Measurements from ENCODE around the gene ISG15. TPM values are rescaled to one million over a fixed set of nuclear protein-coding genes. Genes with fewer than 3 reads are reported as not detected.
A peak's percentile ranks its signal among the peaks of the same experiment; 100 is the strongest.

The ISG15 gene
- total and polyA plus RNA-seq, 9 of the 15 experiments (the other 6 are each of a cell fraction or from before 2014, with no cell fraction given): 0.40 to 58.3 (median 12.2) TPM

DNA sequence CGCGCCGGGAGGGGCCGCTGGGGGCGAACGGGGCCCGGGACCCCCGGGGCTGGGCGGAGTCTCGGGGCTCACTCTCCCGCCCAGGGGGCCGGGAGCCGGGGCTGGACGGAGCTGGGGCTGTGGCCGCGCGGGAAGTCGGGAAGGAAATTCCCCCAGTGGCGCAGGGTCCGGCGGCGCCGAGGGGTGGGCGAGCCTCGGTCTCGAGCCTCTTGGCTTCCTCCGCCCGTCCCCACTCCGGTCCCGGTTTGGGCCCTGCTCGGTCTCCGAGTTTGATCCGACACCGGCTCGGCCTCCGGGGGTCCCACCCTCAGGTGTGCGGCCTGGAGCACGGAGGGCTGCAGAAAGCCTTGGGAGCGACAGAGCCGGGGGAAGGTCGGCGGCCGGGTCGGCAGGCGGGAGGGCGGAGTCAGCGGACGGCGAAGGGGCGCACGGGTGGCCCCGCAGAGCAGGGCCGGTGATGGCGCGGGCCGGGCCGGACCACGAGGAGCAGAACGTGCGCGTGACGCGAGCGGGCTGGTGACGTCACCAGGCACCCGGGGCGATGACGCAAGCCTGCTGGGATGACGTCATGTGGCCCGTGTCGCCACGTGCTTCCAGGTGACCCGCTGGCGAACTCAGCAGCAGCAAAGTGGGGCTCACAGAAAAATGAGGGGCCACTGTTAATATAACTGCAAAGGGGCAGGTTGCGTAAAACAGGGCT lies 12.8 kb upstream of the ISG15 start (continued):
- TF ChIP-seq, protein P1, sequence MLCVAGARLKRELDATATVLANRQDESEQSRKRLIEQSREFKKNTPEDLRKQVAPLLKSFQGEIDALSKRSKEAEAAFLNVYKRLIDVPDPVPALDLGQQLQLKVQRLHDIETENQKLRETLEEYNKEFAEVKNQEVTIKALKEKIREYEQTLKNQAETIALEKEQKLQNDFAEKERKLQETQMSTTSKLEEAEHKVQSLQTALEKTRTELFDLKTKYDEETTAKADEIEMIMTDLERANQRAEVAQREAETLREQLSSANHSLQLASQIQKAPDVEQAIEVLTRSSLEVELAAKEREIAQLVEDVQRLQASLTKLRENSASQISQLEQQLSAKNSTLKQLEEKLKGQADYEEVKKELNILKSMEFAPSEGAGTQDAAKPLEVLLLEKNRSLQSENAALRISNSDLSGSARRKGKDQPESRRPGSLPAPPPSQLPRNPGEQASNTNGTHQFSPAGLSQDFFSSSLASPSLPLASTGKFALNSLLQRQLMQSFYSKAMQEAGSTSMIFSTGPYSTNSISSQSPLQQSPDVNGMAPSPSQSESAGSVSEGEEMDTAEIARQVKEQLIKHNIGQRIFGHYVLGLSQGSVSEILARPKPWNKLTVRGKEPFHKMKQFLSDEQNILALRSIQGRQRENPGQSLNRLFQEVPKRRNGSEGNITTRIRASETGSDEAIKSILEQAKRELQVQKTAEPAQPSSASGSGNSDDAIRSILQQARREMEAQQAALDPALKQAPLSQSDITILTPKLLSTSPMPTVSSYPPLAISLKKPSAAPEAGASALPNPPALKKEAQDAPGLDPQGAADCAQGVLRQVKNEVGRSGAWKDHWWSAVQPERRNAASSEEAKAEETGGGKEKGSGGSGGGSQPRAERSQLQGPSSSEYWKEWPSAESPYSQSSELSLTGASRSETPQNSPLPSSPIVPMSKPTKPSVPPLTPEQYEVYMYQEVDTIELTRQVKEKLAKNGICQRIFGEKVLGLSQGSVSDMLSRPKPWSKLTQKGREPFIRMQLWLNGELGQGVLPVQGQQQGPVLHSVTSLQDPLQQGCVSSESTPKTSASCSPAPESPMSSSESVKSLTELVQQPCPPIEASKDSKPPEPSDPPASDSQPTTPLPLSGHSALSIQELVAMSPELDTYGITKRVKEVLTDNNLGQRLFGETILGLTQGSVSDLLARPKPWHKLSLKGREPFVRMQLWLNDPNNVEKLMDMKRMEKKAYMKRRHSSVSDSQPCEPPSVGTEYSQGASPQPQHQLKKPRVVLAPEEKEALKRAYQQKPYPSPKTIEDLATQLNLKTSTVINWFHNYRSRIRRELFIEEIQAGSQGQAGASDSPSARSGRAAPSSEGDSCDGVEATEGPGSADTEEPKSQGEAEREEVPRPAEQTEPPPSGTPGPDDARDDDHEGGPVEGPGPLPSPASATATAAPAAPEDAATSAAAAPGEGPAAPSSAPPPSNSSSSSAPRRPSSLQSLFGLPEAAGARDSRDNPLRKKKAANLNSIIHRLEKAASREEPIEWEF (CRISPR knock-in tag; IDR thresholded peaks at IDR 0.05): no peak
- TF ChIP-seq MED1 (CRISPR knock-in tag; IDR thresholded peaks at IDR 0.05; ENCODE audit: borderline replicate concordance) (peak; percentile 93; the same call in 1 of the 2 replicates), ZNF174 (CRISPR knock-in tag; IDR thresholded peaks at IDR 0.05) (no peak), HDAC8 (tag; IDR thresholded peaks at IDR 0.05) (peak; percentile 58; the same call in 1 of the 2 replicates), PHF20 (IDR thresholded peaks at IDR 0.05; ENCODE audit: partially characterized antibody) (peak; percentile 69), TFAM (CRISPR knock-in tag; conservative IDR thresholded peaks at IDR 0.05) (no peak), FOXM1 (IDR thresholded peaks at IDR 0.05; ENCODE audit: low read depth) (no peak), FOXM1 (CRISPR knock-in tag; IDR thresholded peaks at IDR 0.05; ENCODE audit: low read depth) (peak; percentile 98), NR3C1 (CRISPR knock-in tag; IDR thresholded peaks at IDR 0.05) (peak; percentile 99), DNMT1 (IDR thresholded peaks at IDR 0.05) (no peak), ELF2 (CRISPR knock-in tag; IDR thresholded peaks at IDR 0.05) (no peak; the same call in 1 of the 2 replicates)
- TF ChIP-seq, protein P2, sequence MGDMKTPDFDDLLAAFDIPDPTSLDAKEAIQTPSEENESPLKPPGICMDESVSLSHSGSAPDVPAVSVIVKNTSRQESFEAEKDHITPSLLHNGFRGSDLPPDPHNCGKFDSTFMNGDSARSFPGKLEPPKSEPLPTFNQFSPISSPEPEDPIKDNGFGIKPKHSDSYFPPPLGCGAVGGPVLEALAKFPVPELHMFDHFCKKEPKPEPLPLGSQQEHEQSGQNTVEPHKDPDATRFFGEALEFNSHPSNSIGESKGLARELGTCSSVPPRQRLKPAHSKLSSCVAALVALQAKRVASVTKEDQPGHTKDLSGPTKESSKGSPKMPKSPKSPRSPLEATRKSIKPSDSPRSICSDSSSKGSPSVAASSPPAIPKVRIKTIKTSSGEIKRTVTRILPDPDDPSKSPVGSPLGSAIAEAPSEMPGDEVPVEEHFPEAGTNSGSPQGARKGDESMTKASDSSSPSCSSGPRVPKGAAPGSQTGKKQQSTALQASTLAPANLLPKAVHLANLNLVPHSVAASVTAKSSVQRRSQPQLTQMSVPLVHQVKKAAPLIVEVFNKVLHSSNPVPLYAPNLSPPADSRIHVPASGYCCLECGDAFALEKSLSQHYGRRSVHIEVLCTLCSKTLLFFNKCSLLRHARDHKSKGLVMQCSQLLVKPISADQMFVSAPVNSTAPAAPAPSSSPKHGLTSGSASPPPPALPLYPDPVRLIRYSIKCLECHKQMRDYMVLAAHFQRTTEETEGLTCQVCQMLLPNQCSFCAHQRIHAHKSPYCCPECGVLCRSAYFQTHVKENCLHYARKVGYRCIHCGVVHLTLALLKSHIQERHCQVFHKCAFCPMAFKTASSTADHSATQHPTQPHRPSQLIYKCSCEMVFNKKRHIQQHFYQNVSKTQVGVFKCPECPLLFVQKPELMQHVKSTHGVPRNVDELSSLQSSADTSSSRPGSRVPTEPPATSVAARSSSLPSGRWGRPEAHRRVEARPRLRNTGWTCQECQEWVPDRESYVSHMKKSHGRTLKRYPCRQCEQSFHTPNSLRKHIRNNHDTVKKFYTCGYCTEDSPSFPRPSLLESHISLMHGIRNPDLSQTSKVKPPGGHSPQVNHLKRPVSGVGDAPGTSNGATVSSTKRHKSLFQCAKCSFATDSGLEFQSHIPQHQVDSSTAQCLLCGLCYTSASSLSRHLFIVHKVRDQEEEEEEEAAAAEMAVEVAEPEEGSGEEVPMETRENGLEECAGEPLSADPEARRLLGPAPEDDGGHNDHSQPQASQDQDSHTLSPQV (IDR thresholded peaks at IDR 0.05): peak; percentile 83
- TF ChIP-seq, protein P3, sequence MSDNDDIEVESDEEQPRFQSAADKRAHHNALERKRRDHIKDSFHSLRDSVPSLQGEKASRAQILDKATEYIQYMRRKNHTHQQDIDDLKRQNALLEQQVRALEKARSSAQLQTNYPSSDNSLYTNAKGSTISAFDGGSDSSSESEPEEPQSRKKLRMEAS (CRISPR knock-in tag; IDR thresholded peaks at IDR 0.05): peak; percentile 100
- TF ChIP-seq, protein P4, sequence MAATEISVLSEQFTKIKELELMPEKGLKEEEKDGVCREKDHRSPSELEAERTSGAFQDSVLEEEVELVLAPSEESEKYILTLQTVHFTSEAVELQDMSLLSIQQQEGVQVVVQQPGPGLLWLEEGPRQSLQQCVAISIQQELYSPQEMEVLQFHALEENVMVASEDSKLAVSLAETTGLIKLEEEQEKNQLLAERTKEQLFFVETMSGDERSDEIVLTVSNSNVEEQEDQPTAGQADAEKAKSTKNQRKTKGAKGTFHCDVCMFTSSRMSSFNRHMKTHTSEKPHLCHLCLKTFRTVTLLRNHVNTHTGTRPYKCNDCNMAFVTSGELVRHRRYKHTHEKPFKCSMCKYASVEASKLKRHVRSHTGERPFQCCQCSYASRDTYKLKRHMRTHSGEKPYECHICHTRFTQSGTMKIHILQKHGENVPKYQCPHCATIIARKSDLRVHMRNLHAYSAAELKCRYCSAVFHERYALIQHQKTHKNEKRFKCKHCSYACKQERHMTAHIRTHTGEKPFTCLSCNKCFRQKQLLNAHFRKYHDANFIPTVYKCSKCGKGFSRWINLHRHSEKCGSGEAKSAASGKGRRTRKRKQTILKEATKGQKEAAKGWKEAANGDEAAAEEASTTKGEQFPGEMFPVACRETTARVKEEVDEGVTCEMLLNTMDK (IDR thresholded peaks at IDR 0.05; ENCODE audit: borderline replicate concordance, insufficient read depth, low read depth, low read length, poor library complexity, severe bottlenecking): peak; percentile 5
